ENCODE results near the gene UNC13D. TPM values are rescaled to one million over a fixed set of nuclear protein-coding genes. Genes with fewer than 3 reads are reported as not detected.

Gene UNC13D
- total RNA-seq, 1 experiment from 2014 or later: 20.2 TPM

DNA sequence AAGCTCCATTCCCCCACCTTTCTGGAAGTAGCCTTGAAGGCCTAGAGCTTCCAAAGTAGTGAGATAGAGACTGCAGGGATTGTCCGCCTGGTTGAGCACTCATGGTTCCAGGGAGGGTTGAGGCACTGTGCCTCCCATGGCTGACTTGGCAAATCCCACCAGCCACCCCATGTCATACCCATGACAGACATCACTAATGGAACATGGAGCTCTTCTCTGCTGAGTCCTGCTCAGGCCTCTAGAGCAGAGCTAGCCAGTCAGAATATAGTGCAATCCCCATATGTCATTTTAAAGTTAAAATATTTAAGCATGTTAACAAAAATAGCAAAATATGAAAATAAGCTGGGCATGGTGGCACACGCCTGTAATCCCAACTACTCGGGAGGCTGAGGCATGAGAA lies 28.8 kb downstream of the UNC13D start:
- H3K27me3 ChIP-seq (ENCODE audit: insufficient read depth, low read length): no peaks in the 10 kb centered on the region
- no peak overlapping the region for H2AFZ ChIP-seq (ENCODE audit: low read depth, low read length, poor library complexity, severe bottlenecking)
- DNase-seq (ENCODE audit: low read depth, low spot score) (no peak), ATAC-seq (no peak)
- no peak overlapping the region for H3K9ac ChIP-seq (ENCODE audit: low read length)
- TF ChIP-seq EGR1 (IDR thresholded peaks at IDR 0.05; ENCODE audit: low read depth): no peak
- TF ChIP-seq SP1 (IDR thresholded peaks at IDR 0.05; ENCODE audit: low read depth): no peak
- TF ChIP-seq POLR2AphosphoS5 (IDR thresholded peaks at IDR 0.05; ENCODE audit: low read depth, low read length): no peak
- TF ChIP-seq, protein P1, sequence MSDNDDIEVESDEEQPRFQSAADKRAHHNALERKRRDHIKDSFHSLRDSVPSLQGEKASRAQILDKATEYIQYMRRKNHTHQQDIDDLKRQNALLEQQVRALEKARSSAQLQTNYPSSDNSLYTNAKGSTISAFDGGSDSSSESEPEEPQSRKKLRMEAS (IDR thresholded peaks at IDR 0.05): no peak
- no peak for TF ChIP-seq ELF1 (IDR thresholded peaks at IDR 0.05; ENCODE audit: borderline replicate concordance, low read depth)
- TF ChIP-seq, protein P2, sequence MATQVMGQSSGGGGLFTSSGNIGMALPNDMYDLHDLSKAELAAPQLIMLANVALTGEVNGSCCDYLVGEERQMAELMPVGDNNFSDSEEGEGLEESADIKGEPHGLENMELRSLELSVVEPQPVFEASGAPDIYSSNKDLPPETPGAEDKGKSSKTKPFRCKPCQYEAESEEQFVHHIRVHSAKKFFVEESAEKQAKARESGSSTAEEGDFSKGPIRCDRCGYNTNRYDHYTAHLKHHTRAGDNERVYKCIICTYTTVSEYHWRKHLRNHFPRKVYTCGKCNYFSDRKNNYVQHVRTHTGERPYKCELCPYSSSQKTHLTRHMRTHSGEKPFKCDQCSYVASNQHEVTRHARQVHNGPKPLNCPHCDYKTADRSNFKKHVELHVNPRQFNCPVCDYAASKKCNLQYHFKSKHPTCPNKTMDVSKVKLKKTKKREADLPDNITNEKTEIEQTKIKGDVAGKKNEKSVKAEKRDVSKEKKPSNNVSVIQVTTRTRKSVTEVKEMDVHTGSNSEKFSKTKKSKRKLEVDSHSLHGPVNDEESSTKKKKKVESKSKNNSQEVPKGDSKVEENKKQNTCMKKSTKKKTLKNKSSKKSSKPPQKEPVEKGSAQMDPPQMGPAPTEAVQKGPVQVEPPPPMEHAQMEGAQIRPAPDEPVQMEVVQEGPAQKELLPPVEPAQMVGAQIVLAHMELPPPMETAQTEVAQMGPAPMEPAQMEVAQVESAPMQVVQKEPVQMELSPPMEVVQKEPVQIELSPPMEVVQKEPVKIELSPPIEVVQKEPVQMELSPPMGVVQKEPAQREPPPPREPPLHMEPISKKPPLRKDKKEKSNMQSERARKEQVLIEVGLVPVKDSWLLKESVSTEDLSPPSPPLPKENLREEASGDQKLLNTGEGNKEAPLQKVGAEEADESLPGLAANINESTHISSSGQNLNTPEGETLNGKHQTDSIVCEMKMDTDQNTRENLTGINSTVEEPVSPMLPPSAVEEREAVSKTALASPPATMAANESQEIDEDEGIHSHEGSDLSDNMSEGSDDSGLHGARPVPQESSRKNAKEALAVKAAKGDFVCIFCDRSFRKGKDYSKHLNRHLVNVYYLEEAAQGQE (IDR thresholded peaks at IDR 0.05; ENCODE audit: low read depth): no peak
- TF ChIP-seq ZFX (IDR thresholded peaks at IDR 0.05): no peak
- H3K27ac ChIP-seq (ENCODE audit: low read depth, low read length): no peak overlapping the region
- no peak overlapping the region for H3K4me3 ChIP-seq (replicated peaks in 1 of 2; ENCODE audit: low read depth in 1 of 2, low read length in 2 of 2)
- peaks cover 25 to 41% of the 10 kb centered on the region in 2 experiments; a peak in 3 of 4 replicates for H3K36me3 ChIP-seq (ENCODE audit: control insufficient read depth in 1 of 2, insufficient read depth in 2 of 2, low read length in 2 of 2)
- BruUV-seq (replicated peaks): no TSS peak
- ChIA-PET POLR2A (interaction anchor here (1.4 kb wide), 1 partner anchor 35 kb away, joined by 4 read pairs; no protein-coding TSS in a partner anchor), CTCF (interaction anchor here (0.6 to 2.0 kb wide), 3 partner anchors 12 to 15 kb away, joined by 3 to 7 read pairs (median 5); no protein-coding TSS in a partner anchor), RAD21 (ENCODE audit: low non-redundant PET in 1 of 2, low total read pairs in 2 of 2, uncharacterized antibody in 2 of 2, unreplicated experiment in 2 of 2) (no interaction called here)
- H3K4me2 ChIP-seq (ENCODE audit: low read length): no peak overlapping the region
- peaks cover 0 to 5% of the 10 kb centered on the region in 2 experiments; a peak in 1 of 4 replicates for H3K4me1 ChIP-seq (ENCODE audit: control insufficient read depth in 1 of 2, insufficient read depth in 2 of 2, low read length in 2 of 2)
- intact Hi-C loops (cut with micrococcal nuclease): no loop called here
- no peaks in the 10 kb centered on the region for H4K20me1 ChIP-seq (ENCODE audit: insufficient read depth)
- H3K79me2 ChIP-seq (ENCODE audit: insufficient read depth, low read length): no peaks in the 10 kb centered on the region
- no peaks in the 10 kb centered on the region for H3K9me3 ChIP-seq (ENCODE audit: control insufficient read depth in 1 of 2, insufficient read depth in 1 of 2, low read depth in 1 of 2, low read length in 2 of 2)
- no peaks in the 10 kb centered on the region for H3K9me2 ChIP-seq (ENCODE audit: insufficient read depth)
